ENCODE data around the gene LILRA1. TPM values are rescaled to one million over a fixed set of nuclear protein-coding genes. Genes with fewer than 3 reads are reported as not detected.

Gene LILRA1
- not detected in 5 replicates for total RNA-seq (2022; extraction: Qiagen RNA extraction)

DNA sequence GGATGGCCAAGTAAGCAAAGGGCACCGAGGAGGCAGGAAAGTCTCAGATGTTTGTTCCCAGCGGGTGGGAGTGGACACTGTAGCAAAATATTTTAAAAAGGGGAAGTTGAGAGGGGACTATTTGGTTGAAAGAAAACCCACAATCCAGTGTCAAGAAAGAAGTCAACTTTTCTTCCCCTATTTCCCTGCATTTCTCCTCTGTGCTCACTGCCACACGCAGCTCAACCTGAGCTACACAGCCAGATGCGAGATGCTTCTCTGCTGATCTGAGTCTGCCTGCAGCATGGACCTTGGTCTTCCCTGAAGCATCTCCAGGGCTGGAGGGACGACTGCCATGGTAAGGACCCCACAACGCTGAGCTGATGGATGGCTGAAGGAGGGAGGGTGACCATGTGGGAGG lies at the start of gene LILRA1:
Gene LILRA1, plus strand, starts transcription at position 188 of the 400 bp plus-strand sequence. CDS start 613 bp downstream, outside the sequence.

DNA sequence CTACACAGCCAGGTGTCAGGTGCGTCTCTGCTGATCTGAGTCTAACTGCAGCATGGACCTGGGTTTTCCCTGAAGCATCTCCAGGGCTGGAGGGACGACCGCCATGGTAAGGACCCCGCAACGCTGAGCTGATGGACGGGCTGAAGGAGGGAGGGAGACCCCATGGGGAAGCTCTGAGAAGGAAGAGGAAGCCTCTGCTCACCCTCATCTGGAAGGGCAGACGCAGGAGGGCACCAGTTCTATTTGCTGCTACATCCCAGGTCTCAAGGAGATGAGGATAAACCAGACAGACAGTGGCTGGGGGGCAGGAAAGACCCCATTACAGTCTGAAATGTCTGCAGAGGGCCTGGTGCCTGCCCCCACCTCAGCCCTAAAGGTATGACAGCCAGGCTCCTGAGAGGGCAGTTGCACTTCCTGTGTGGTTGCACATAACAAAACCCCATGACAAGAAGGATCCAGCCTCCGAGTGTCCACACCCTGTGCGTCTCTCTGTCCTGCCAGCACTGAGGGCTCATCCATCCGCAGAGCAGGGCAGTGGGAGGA lies 20.0 kb upstream of the LILRA1 start, which contains the start of gene LILRA2:
Gene LILRA2, plus strand, starts transcription at position 461 of the 543 bp plus-strand sequence. CDS start 89 bp downstream, outside the sequence.

DNA sequence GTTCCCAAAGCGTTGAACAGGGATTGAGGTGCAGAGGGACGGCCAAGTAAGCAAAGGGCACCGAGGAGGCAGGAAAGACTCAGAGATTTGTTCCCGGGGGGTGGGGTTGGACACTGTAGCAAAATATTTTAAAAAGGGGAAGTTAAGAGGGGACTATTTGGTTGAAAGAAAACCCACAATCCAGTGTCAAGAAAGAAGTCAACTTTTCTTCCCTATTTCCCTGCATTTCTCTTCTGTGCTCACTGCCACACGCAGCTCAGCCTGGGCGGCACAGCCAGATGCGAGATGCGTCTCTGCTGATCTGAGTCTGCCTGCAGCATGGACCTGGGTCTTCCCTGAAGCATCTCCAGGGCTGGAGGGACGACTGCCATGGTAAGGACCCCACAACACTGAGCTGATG lies 36.8 kb downstream of the LILRA1 start, which contains the start of gene LILRB1:
Gene LILRB1, plus strand, starts transcription at position 223 of the 400 bp plus-strand sequence. CDS start 590 bp downstream, outside the sequence.

Other genes with a start within 250 kb of the LILRA1 start
- gene LAIR1, start 228.7 kb upstream of the LILRA1 start, total RNA-seq (2022; extraction: Qiagen RNA extraction) = not detected in 5 replicates
- gene TTYH1, start 178.2 kb upstream of the LILRA1 start, total RNA-seq (2022; extraction: Qiagen RNA extraction) = 0.03 to 0.25 TPM (median 0.17 TPM) in 4 of 5 replicates, not detected in the other
- gene LENG8, start 144.4 kb upstream of the LILRA1 start, total RNA-seq (2022; extraction: Qiagen RNA extraction) = 66.9 to 121 TPM (median 106 TPM) in 5 replicates
- gene LENG9, start 129.9 kb upstream of the LILRA1 start, total RNA-seq (2022; extraction: Qiagen RNA extraction) = 4.2 to 7.7 TPM (median 7.0 TPM) in 5 replicates
- gene CDC42EP5, start 120.3 kb upstream of the LILRA1 start, total RNA-seq (2022; extraction: Qiagen RNA extraction) = 0.14 to 0.29 TPM (median 0.15 TPM) in 3 of 5 replicates, not detected in the others
- gene LAIR2, start 90.8 kb upstream of the LILRA1 start, total RNA-seq (2022; extraction: Qiagen RNA extraction) = not detected in 5 replicates
- gene LILRA2, start 19.8 kb upstream of the LILRA1 start, total RNA-seq (2022; extraction: Qiagen RNA extraction) = not detected in 5 replicates
- gene LILRB1, start 36.9 kb downstream of the LILRA1 start, total RNA-seq (2022; extraction: Qiagen RNA extraction) = 0.02 to 0.03 TPM in 2 of 5 replicates, not detected in the others
- gene LILRB4, start 69.4 kb downstream of the LILRA1 start, total RNA-seq (2022; extraction: Qiagen RNA extraction) = not detected in 5 replicates
- gene KIR3DL3, start 130.8 kb downstream of the LILRA1 start, total RNA-seq (2022; extraction: Qiagen RNA extraction) = not detected in 5 replicates
- gene KIR2DL3, start 144.9 kb downstream of the LILRA1 start, total RNA-seq (2022; extraction: Qiagen RNA extraction) = not detected in 5 replicates
- gene KIR2DL1, start 176.2 kb downstream of the LILRA1 start, total RNA-seq (2022; extraction: Qiagen RNA extraction) = not detected in 5 replicates
- gene KIR2DL4, start 210.0 kb downstream of the LILRA1 start, total RNA-seq (2022; extraction: Qiagen RNA extraction) = not detected in 5 replicates
- not detected in 5 replicates for gene KIR3DL1, start 222.8 kb downstream of the LILRA1 start, total RNA-seq (2022; extraction: Qiagen RNA extraction)
- not detected in 5 replicates for gene KIR2DS4, start 239.0 kb downstream of the LILRA1 start, total RNA-seq (2022; extraction: Qiagen RNA extraction)